Neuron (in vitro differentiated cells): ENCODE data around the gene GBA2.
A peak's percentile ranks its signal among the peaks of the same experiment; 100 is the strongest.

ENCODE experiments used
- H2AFZ ChIP-seq: one replicate; pipeline ENCODE4 v1.6.1; 2013; ENCODE audit warnings: low read depth, mild to moderate bottlenecking, inconsistent platforms, low read length, moderate library complexity
- H3K27me3 ChIP-seq: one replicate; pipeline ENCODE4 v1.6.1; 2013; ENCODE audit warnings: low read length; ENCODE audit not compliant: insufficient read depth
- H3K36me3 ChIP-seq: one replicate; pipeline ENCODE4 v1.6.1; 2013; ENCODE audit warnings: low read length; ENCODE audit not compliant: insufficient read depth
- H3K4me1 ChIP-seq: one replicate; pipeline ENCODE4 v1.6.1; 2013; ENCODE audit warnings: low read length; ENCODE audit not compliant: insufficient read depth
- H3K4me3 ChIP-seq: 2 replicates; pipeline ENCODE4 v1.5.1; 2013; ENCODE audit warnings: mild to moderate bottlenecking, low read length, moderate library complexity
- H3K9me3 ChIP-seq: one replicate; pipeline ENCODE4 v1.6.1; 2013; ENCODE audit warnings: low read length

Gene GBA2

GRCh38 chr9:35729700-35730485 lies 19.1 kb downstream of the GBA2 start:
- Histone ChIP-seq H3K36me3 (peaks cover 12% of the 10 kb centered on the region), H3K9me3 (no peaks in the 10 kb centered on the region), H3K4me1 (peaks cover 51% of the 10 kb centered on the region), H2AFZ (no peak overlapping the region), H3K4me3 (no peak overlapping the region), H3K27me3 (no peaks in the 10 kb centered on the region)

- H3K4me3 ChIP-seq, result no peak overlapping the region
- H3K9me3 ChIP-seq, result no peaks in the 10 kb centered on the region
- H3K27me3 ChIP-seq, result no peaks in the 10 kb centered on the region
These were observed 19.9 kb downstream of the GBA2 start for GRCh38 chr9:35729101-35729500.

GRCh38 chr9:35728041-35728971 lies 20.7 kb downstream of the GBA2 start:
- Histone ChIP-seq H3K4me3 (peak overlapping the region; percentile 4), H3K36me3 (peaks cover 27% of the 10 kb centered on the region), H2AFZ (no peak overlapping the region), H3K27me3 (no peaks in the 10 kb centered on the region), H3K9me3 (no peaks in the 10 kb centered on the region), H3K4me1 (peaks cover 47% of the 10 kb centered on the region)

More at GRCh38 chr9:35729101-35729500, 19.9 kb downstream of the GBA2 start:
- no peak overlapping the region for H2AFZ ChIP-seq
- peaks cover 51% of the 10 kb centered on the region for H3K4me1 ChIP-seq
- peaks cover 19% of the 10 kb centered on the region for H3K36me3 ChIP-seq

GRCh38 chr9:35727676-35728040 lies 21.4 kb downstream of the GBA2 start:
- Histone ChIP-seq H3K9me3 (no peaks in the 10 kb centered on the region), H2AFZ (no peak overlapping the region), H3K4me3 (no peak overlapping the region), H3K27me3 (no peaks in the 10 kb centered on the region), H3K36me3 (peaks cover 29% of the 10 kb centered on the region), H3K4me1 (peaks cover 42% of the 10 kb centered on the region)

GRCh38 chr9:35726931-35727330 lies 22.1 kb downstream of the GBA2 start:
- Histone ChIP-seq H3K27me3 (no peaks in the 10 kb centered on the region), H3K4me3 (no peak overlapping the region), H3K36me3 (peaks cover 37% of the 10 kb centered on the region), H3K4me1 (peaks cover 42% of the 10 kb centered on the region), H3K9me3 (no peaks in the 10 kb centered on the region), H2AFZ (no peak overlapping the region)

- H3K4me1 ChIP-seq, result peaks cover 31% of the 10 kb centered on the region
- no peaks in the 10 kb centered on the region for H3K27me3 ChIP-seq
- H2AFZ ChIP-seq, result no peak overlapping the region
- H3K36me3 ChIP-seq, result peaks cover 51% of the 10 kb centered on the region
- H3K4me3 ChIP-seq, result no peak overlapping the region
- no peaks in the 10 kb centered on the region for H3K9me3 ChIP-seq
These were observed 23.7 kb downstream of the GBA2 start for GRCh38 chr9:35725362-35725761.

- Histone ChIP-seq H3K4me1 (peaks cover 17% of the 10 kb centered on the region), H2AFZ (no peak overlapping the region), H3K9me3 (no peaks in the 10 kb centered on the region), H3K36me3 (peaks cover 65% of the 10 kb centered on the region), H3K4me3 (no peak overlapping the region), H3K27me3 (no peaks in the 10 kb centered on the region)
These were observed 25.1 kb downstream of the GBA2 start for GRCh38 chr9:35723908-35724307.

GRCh38 chr9:35723426-35723825 lies 25.6 kb downstream of the GBA2 start:
- peaks cover 12% of the 10 kb centered on the region for H3K4me1 ChIP-seq
- no peak overlapping the region for H3K4me3 ChIP-seq
- H2AFZ ChIP-seq, result no peak overlapping the region
- no peaks in the 10 kb centered on the region for H3K9me3 ChIP-seq
- H3K36me3 ChIP-seq, result peaks cover 70% of the 10 kb centered on the region
- no peaks in the 10 kb centered on the region for H3K27me3 ChIP-seq

GRCh38 chr9:35719546-35719945 lies 29.5 kb downstream of the GBA2 start:
- H3K4me3 ChIP-seq, result no peak overlapping the region
- no peaks in the 10 kb centered on the region for H3K27me3 ChIP-seq
- H3K36me3 ChIP-seq, result peaks cover 91% of the 10 kb centered on the region
- H2AFZ ChIP-seq, result no peak overlapping the region
- H3K4me1 ChIP-seq, result no peaks in the 10 kb centered on the region
- no peaks in the 10 kb centered on the region for H3K9me3 ChIP-seq

GRCh38 chr9:35718721-35719511 lies 30.1 kb downstream of the GBA2 start:
- Histone ChIP-seq H3K4me3 (no peak overlapping the region), H3K4me1 (no peaks in the 10 kb centered on the region), H3K36me3 (peaks cover 91% of the 10 kb centered on the region), H2AFZ (no peak overlapping the region), H3K9me3 (no peaks in the 10 kb centered on the region), H3K27me3 (no peaks in the 10 kb centered on the region)

GRCh38 chr9:35717132-35717870 lies 31.7 kb downstream of the GBA2 start:
- H3K27me3 ChIP-seq, result no peaks in the 10 kb centered on the region
- H3K9me3 ChIP-seq, result no peaks in the 10 kb centered on the region
- no peak overlapping the region for H2AFZ ChIP-seq
- no peaks in the 10 kb centered on the region for H3K4me1 ChIP-seq
- peaks cover 91% of the 10 kb centered on the region for H3K36me3 ChIP-seq
- no peak overlapping the region for H3K4me3 ChIP-seq

GRCh38 chr9:35716230-35716629 lies 32.8 kb downstream of the GBA2 start:
- Histone ChIP-seq H2AFZ (no peak overlapping the region), H3K27me3 (no peaks in the 10 kb centered on the region), H3K4me3 (no peak overlapping the region), H3K4me1 (no peaks in the 10 kb centered on the region), H3K9me3 (no peaks in the 10 kb centered on the region), H3K36me3 (peaks cover 91% of the 10 kb centered on the region)
